Neuron (in vitro differentiated cells): Measurements from ENCODE around the gene SP3.

ENCODE experiments used
- H2AFZ ChIP-seq: one replicate; pipeline ENCODE4 v1.6.1; 2013; ENCODE audit warnings: low read depth, mild to moderate bottlenecking, inconsistent platforms, low read length, moderate library complexity
- H3K27me3 ChIP-seq: one replicate; pipeline ENCODE4 v1.6.1; 2013; ENCODE audit warnings: low read length; ENCODE audit not compliant: insufficient read depth
- H3K36me3 ChIP-seq: one replicate; pipeline ENCODE4 v1.6.1; 2013; ENCODE audit warnings: low read length; ENCODE audit not compliant: insufficient read depth
- H3K4me1 ChIP-seq: one replicate; pipeline ENCODE4 v1.6.1; 2013; ENCODE audit warnings: low read length; ENCODE audit not compliant: insufficient read depth
- H3K4me3 ChIP-seq: 2 replicates; pipeline ENCODE4 v1.5.1; 2013; ENCODE audit warnings: mild to moderate bottlenecking, low read length, moderate library complexity
- H3K9me3 ChIP-seq: one replicate; pipeline ENCODE4 v1.6.1; 2013; ENCODE audit warnings: low read length

The SP3 gene

DNA sequence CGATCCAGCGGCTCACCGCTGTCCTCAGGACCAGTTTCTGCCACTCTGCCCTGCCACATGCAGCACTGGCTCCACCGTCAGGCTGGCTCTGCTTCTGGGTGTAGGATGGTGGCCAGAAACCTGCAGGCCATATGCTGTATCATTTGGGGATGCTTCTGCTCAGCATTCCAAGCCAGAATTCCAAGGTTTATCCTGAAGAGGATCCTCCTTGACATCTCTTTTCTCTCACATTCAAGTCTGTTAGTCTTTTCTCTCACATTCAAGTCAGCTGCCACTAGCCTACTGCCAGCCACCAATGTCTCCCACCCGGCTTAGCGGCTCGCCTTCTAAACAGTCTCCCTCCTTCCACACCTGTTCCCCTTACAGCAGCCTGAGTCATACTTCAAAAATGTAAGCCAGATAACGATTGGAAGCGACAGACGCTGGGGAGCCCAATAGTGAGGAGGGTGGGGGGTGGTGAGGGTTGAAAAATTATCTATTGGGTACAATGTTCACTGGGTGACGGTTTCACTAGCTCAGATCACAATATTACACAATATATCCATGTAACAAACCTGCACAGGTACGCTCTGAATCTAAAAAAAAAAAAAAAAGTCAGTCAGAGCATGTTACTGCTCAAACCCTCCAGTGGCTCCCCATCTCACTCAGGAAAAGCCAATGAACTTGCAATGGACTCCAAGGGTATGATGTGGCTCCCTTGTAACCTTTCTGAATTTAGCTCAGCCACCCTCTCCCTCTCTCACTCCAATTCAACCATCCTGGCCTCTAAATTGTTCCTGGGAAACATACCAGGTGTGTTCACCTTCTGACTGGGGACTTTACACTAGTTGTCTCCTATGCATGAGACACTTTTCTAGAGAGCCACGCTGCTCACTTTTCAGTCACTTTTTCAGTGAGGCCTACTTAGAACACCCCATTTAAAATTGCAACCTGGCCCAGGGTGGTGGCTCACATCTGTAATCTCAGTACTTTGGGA is 38.8 kb upstream of the SP3 start:
- H2AFZ ChIP-seq, result no peak overlapping the region
- H3K36me3 ChIP-seq, result no peaks in the 10 kb centered on the region
- H3K4me3 ChIP-seq, result no peak overlapping the region
- H3K27me3 ChIP-seq, result no peaks in the 10 kb centered on the region
- no peaks in the 10 kb centered on the region for H3K9me3 ChIP-seq
- no peaks in the 10 kb centered on the region for H3K4me1 ChIP-seq

DNA sequence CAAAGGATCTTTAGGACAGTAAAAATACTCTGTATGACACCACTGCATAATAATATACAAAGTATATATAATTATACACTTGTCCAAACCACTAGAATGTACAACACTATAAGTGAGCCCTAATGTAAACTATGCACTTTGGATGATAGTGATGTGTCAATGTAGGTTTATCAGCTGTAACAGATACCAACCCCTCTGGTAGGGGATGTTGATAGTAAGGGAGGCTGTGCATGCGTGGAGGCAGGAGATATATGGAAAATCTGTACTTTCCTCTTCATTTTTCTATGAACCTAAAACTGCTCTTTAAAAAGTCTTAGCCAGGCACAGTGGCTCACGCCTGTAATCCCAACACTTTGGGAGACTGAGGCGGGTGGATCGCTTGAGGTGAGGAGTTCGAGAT is 37.5 kb upstream of the SP3 start:
- H3K27me3 ChIP-seq, result no peaks in the 10 kb centered on the region
- no peak overlapping the region for H3K4me3 ChIP-seq
- H3K9me3 ChIP-seq, result no peaks in the 10 kb centered on the region

DNA sequence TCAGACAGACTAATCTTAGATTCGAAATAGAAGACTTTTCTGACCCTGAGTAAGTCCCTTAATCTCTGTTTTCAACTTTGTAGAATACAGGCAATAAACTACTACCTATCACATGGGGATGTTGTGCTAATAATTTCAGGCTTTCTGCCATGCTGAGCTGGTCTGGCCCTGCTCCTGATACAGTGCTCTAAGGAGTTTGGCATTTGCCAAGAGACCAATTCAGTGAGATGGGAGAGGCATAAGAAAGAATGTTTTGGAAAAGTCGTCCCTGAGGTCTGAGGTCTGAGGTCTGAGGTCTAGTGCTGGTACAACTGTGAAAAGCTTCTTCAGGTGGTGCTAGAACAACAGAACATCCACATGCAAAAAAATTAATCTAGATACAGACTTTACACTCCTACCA is 35.9 kb upstream of the SP3 start:
- Histone ChIP-seq H3K4me1 (no peaks in the 10 kb centered on the region), H2AFZ (no peak overlapping the region), H3K9me3 (no peaks in the 10 kb centered on the region), H3K4me3 (no peak overlapping the region), H3K27me3 (no peaks in the 10 kb centered on the region), H3K36me3 (no peaks in the 10 kb centered on the region)

More for the DNA sequence above, 37.5 kb upstream of the SP3 start:
- no peaks in the 10 kb centered on the region for H3K36me3 ChIP-seq
- H3K4me1 ChIP-seq, result no peaks in the 10 kb centered on the region
- H2AFZ ChIP-seq, result no peak overlapping the region

GRCh38 chr2:173999724-174000123 is 34.6 kb upstream of the SP3 start:
- Histone ChIP-seq H3K36me3 (no peaks in the 10 kb centered on the region), H3K9me3 (no peaks in the 10 kb centered on the region), H3K4me1 (no peaks in the 10 kb centered on the region), H3K27me3 (no peaks in the 10 kb centered on the region), H3K4me3 (no peak overlapping the region), H2AFZ (no peak overlapping the region)

DNA sequence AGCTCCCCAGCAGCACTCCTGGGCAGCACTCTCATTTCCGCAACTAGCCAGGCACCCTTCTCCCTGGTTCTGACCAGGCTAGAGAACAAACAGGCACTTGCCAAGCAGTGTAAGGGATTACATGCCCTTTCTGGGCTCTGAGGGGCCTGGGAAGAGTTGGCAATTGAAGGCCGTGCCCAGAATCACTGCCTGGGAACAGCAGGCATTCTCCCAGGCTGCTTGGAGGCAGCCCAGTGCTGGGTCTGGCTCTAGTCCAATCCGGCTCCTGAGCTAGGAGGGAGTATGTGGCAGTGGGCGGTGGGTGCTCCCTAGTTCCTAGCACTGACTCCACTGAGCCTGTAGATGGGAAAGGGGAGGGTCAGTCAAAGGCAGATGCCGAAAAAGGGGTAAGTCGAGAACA is 34.1 kb upstream of the SP3 start:
- Histone ChIP-seq H3K9me3 (no peaks in the 10 kb centered on the region), H2AFZ (no peak overlapping the region), H3K4me3 (no peak overlapping the region), H3K27me3 (no peaks in the 10 kb centered on the region), H3K36me3 (no peaks in the 10 kb centered on the region), H3K4me1 (no peaks in the 10 kb centered on the region)

GRCh38 chr2:173998386-173998785 is 33.2 kb upstream of the SP3 start:
- Histone ChIP-seq H3K27me3 (no peaks in the 10 kb centered on the region), H3K4me3 (no peak overlapping the region), H3K4me1 (no peaks in the 10 kb centered on the region), H3K36me3 (no peaks in the 10 kb centered on the region), H2AFZ (no peak overlapping the region), H3K9me3 (no peaks in the 10 kb centered on the region)

DNA sequence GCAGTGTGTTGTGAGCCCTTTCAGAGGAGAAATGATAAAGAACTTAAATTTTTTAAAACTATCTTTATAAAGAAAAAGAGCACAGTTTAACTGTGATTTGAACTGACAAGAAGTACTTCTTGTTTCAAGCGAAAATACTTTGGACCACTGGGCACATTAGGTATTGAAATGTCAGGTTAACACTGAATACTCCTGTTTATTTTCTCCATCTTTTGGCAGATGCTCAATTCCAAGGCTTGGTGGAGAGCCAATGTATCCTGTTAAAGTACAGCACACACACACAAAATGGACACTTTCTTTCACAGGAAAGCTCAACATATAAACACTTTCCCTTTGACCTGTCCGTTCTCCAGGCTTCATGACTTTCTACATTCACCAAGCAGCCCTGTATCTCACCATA is 32.6 kb upstream of the SP3 start:
- no peaks in the 10 kb centered on the region for H3K36me3 ChIP-seq
- H3K9me3 ChIP-seq, result no peaks in the 10 kb centered on the region
- H3K4me1 ChIP-seq, result no peaks in the 10 kb centered on the region
- H2AFZ ChIP-seq, result no peak overlapping the region
- H3K4me3 ChIP-seq, result no peak overlapping the region
- H3K27me3 ChIP-seq, result no peaks in the 10 kb centered on the region

DNA sequence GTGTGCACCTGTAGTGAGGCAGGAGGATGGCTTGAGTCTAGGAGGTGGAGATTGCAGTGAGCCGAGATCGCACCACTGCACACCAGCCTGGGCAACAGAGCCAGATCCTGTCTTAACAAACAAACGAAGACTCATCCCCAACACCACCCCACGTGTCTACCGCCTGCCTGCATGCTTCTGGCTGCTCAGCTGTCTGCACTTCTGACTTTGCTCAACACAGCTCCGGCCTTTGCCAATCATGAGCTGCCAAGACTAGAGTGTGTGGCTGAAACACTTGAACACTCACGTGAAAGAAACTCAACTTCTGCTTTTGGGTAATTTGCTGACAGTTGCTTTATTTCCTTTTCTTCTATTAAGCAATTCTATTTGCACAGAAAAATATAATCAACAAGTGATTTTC is 32.1 kb upstream of the SP3 start:
- no peak overlapping the region for H3K4me3 ChIP-seq
- H3K27me3 ChIP-seq, result no peaks in the 10 kb centered on the region
- no peaks in the 10 kb centered on the region for H3K36me3 ChIP-seq
- H3K9me3 ChIP-seq, result no peaks in the 10 kb centered on the region
- no peaks in the 10 kb centered on the region for H3K4me1 ChIP-seq
- H2AFZ ChIP-seq, result no peak overlapping the region

- Histone ChIP-seq H3K27me3 (no peaks in the 10 kb centered on the region), H2AFZ (no peak overlapping the region), H3K9me3 (no peaks in the 10 kb centered on the region), H3K4me1 (no peaks in the 10 kb centered on the region), H3K4me3 (no peak overlapping the region), H3K36me3 (no peaks in the 10 kb centered on the region)
Measured at GRCh38 chr2:173996766-173997165, 31.6 kb upstream of the SP3 start.

DNA sequence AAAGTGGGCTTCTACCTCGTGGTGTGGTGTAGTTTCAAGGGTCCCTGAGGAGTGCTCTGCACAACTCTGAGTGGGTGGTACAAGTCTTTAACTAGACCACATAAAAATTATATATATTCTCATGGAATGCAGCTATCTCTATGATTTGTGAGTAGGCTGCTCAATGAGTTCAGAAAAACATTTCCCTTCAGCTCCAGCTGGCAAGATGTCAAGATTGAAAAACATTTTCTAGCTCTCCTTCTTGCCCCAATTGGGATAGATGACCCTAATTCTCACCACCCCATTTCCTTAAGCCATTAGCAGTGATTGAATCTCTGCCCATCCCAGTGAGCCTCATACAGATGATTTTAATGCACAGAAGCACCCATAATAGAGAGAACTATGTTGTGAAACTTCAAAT is 28.3 kb upstream of the SP3 start:
- Histone ChIP-seq H3K9me3 (no peaks in the 10 kb centered on the region), H3K27me3 (no peaks in the 10 kb centered on the region), H3K4me1 (no peaks in the 10 kb centered on the region), H3K36me3 (no peaks in the 10 kb centered on the region), H3K4me3 (no peak overlapping the region), H2AFZ (no peak overlapping the region)

GRCh38 chr2:173991856-173992588 is 26.8 kb upstream of the SP3 start:
- no peak overlapping the region for H3K4me3 ChIP-seq
- no peaks in the 10 kb centered on the region for H3K9me3 ChIP-seq
- no peaks in the 10 kb centered on the region for H3K36me3 ChIP-seq
- no peaks in the 10 kb centered on the region for H3K27me3 ChIP-seq
- no peak overlapping the region for H2AFZ ChIP-seq
- H3K4me1 ChIP-seq, result no peaks in the 10 kb centered on the region

GRCh38 chr2:173990970-173991819 is 26.0 kb upstream of the SP3 start:
- no peaks in the 10 kb centered on the region for H3K4me1 ChIP-seq
- H3K9me3 ChIP-seq, result no peaks in the 10 kb centered on the region

GRCh38 chr2:173990245-173990644 is 25.1 kb upstream of the SP3 start:
- no peaks in the 10 kb centered on the region for H3K27me3 ChIP-seq
- no peak overlapping the region for H2AFZ ChIP-seq
- no peaks in the 10 kb centered on the region for H3K36me3 ChIP-seq
- no peaks in the 10 kb centered on the region for H3K9me3 ChIP-seq
- H3K4me3 ChIP-seq, result no peak overlapping the region
- H3K4me1 ChIP-seq, result no peaks in the 10 kb centered on the region

More at GRCh38 chr2:173990970-173991819, 26.0 kb upstream of the SP3 start:
- H3K4me3 ChIP-seq, result no peak overlapping the region
- no peak overlapping the region for H2AFZ ChIP-seq
- no peaks in the 10 kb centered on the region for H3K36me3 ChIP-seq
- no peaks in the 10 kb centered on the region for H3K27me3 ChIP-seq
